ENCODE data around the gene BMP8B.

The BMP8B gene

GRCh38 chr1:39717809-39718208 is 70.9 kb downstream of the BMP8B start:
- DNase-seq: no peak

- no peak for DNase-seq
Measured at GRCh38 chr1:39713557-39713956, 75.1 kb downstream of the BMP8B start.

- DNase-seq: no peak
Measured at GRCh38 chr1:39711966-39712340, 76.7 kb downstream of the BMP8B start.

GRCh38 chr1:39711104-39711965 is 77.3 kb downstream of the BMP8B start:
- peak; percentile 89 for DNase-seq

- DNase-seq: no peak
Measured at GRCh38 chr1:39707506-39707905, 81.2 kb downstream of the BMP8B start.

Measured in hematopoietic multipotent progenitor cell treated with erythropoietin and hydrocortisone succinate and interleukin-3 and kit ligand, for 8 days (in vitro differentiated cells).